PFSK-1 (cell line): ENCODE measurements around the gene ADM2.

Experiments
- POLR2AphosphoS5 ChIP-seq: IDR thresholded peaks from 2 replicates; pipeline ENCODE4 v1.6.1; 2012; ENCODE audit warnings: low read depth, mild to moderate bottlenecking, control low read depth, low read length, moderate library complexity
- TF ChIP-seq, protein P1 (sequence below), 2 experiments: IDR thresholded peaks; 2 replicates each; pipeline versions ENCODE4 v1.6.1 to v1.8.0; 2011 to 2012; ENCODE audit warnings: low read depth in 2 of 2, low read length in 2 of 2, control low read depth in 1 of 2, inconsistent platforms in 1 of 2, mild to moderate bottlenecking in 1 of 2, moderate library complexity in 1 of 2; ENCODE audit not compliant: insufficient read depth in 1 of 2

DNA sequence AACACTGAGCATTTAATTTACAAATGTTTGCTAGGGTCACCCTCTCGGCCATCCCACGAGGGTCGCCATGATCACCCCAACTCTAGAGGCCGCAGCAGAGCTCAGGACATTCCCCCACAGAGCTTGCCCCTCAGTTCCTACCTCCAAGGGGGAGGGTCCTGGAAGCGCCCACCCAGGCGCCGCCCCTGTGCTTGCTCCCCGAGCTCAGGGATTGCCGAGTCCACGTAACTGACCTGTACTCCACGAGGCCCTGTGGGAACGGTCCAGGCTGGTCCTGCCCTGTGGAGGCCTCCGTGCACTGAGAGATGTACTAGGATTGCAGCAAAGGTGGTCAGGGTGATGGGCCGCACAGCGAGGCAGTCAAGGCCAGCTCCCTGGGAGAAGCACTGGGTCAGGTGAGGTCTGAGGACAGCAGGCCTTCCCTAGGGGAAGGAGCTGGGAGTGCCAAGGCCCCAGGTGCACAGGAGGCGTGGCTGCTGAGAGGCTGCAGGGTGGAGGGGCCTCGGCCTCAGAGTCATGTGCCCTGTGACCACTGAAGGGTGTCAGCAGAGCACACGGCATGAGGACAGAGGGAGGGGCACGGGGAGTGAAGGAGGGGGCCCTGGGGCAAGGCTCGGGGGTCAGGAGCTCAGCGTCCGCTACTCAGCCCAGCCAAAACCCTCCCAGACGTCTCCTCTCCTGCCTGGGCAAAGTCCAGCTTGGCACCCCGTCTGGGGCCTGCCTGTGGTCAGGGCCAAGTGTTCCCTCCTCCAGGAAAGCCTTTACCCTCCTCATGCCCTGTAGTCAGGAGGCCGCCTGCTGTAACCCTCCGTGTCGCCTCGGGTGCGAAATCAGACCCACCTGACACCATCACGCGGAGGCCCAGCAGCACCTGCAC, 2.9 kb downstream of the ADM2 start:
- TF ChIP-seq, protein P1, sequence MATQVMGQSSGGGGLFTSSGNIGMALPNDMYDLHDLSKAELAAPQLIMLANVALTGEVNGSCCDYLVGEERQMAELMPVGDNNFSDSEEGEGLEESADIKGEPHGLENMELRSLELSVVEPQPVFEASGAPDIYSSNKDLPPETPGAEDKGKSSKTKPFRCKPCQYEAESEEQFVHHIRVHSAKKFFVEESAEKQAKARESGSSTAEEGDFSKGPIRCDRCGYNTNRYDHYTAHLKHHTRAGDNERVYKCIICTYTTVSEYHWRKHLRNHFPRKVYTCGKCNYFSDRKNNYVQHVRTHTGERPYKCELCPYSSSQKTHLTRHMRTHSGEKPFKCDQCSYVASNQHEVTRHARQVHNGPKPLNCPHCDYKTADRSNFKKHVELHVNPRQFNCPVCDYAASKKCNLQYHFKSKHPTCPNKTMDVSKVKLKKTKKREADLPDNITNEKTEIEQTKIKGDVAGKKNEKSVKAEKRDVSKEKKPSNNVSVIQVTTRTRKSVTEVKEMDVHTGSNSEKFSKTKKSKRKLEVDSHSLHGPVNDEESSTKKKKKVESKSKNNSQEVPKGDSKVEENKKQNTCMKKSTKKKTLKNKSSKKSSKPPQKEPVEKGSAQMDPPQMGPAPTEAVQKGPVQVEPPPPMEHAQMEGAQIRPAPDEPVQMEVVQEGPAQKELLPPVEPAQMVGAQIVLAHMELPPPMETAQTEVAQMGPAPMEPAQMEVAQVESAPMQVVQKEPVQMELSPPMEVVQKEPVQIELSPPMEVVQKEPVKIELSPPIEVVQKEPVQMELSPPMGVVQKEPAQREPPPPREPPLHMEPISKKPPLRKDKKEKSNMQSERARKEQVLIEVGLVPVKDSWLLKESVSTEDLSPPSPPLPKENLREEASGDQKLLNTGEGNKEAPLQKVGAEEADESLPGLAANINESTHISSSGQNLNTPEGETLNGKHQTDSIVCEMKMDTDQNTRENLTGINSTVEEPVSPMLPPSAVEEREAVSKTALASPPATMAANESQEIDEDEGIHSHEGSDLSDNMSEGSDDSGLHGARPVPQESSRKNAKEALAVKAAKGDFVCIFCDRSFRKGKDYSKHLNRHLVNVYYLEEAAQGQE (IDR thresholded peaks at IDR 0.05; ENCODE audit: insufficient read depth in 1 of 2, low read depth in 2 of 2, low read length in 2 of 2), result no peak
- no peak for TF ChIP-seq POLR2AphosphoS5
